Skin epidermis (tissue), 12 donors: ENCODE results near the gene PRKAR2B.
"Not testable (repeated sequence)": the region's sequence is repeated elsewhere in the genome, so short reads cannot be mapped to it uniquely, and the experiment has no call there.

Source experiments
- H3K27ac ChIP-seq, 21 experiments: fragments of 200-600 bp; sonication (generic) in 11 of 21; one replicate each; pipeline ENCODE4 v1.5.0; 2020; ENCODE audit warnings: mild to moderate bottlenecking in 3 of 21, inconsistent platforms in 2 of 21, moderate library complexity in 2 of 21
- H3K4me3 ChIP-seq, 7 experiments: fragments of 200-600 bp; sonication (generic) in 2 of 7; one replicate each; pipeline ENCODE4 v1.5.0; 2020; ENCODE audit warnings: inconsistent platforms in 2 of 7, mild to moderate bottlenecking in 2 of 7, moderate library complexity in 1 of 7

The PRKAR2B gene

GRCh38 chr7:107025449-107026103 is 18.9 kb upstream of the PRKAR2B start:
- Histone ChIP-seq H3K27ac (no peak overlapping the region), H3K4me3 (no peak overlapping the region)

GRCh38 chr7:107026166-107026565 is 18.3 kb upstream of the PRKAR2B start:
- no peak overlapping the region for H3K4me3 ChIP-seq
- H3K27ac ChIP-seq = no peak overlapping the region

- H3K27ac ChIP-seq = no peak overlapping the region
- no peak overlapping the region for H3K4me3 ChIP-seq
Measured at GRCh38 chr7:107027208-107027607, 17.3 kb upstream of the PRKAR2B start.

- no peak overlapping the region for H3K4me3 ChIP-seq
- no peak overlapping the region for H3K27ac ChIP-seq
Measured at GRCh38 chr7:107029061-107029763, 15.3 kb upstream of the PRKAR2B start.

- H3K27ac ChIP-seq = no peak overlapping the region
- H3K4me3 ChIP-seq = no peak overlapping the region
Measured at GRCh38 chr7:107029764-107030286, 14.7 kb upstream of the PRKAR2B start.

GRCh38 chr7:107032050-107032449 is 12.5 kb upstream of the PRKAR2B start:
- Histone ChIP-seq H3K27ac (no peak overlapping the region), H3K4me3 (no peak overlapping the region)

GRCh38 chr7:107032720-107033438 is 11.6 kb upstream of the PRKAR2B start:
- H3K27ac ChIP-seq = no peak overlapping the region
- no peak overlapping the region for H3K4me3 ChIP-seq

GRCh38 chr7:107034553-107034952 is 10.0 kb upstream of the PRKAR2B start:
- Histone ChIP-seq H3K4me3 (no peak overlapping the region), H3K27ac (no peak overlapping the region)

GRCh38 chr7:107035446-107035845 is 9.1 kb upstream of the PRKAR2B start:
- no peak overlapping the region for H3K27ac ChIP-seq
- H3K4me3 ChIP-seq = no peak overlapping the region

GRCh38 chr7:107036535-107036934 is 8.0 kb upstream of the PRKAR2B start:
- Histone ChIP-seq H3K4me3 (no peak overlapping the region), H3K27ac (no peak overlapping the region)

GRCh38 chr7:107037717-107038603 is 6.5 kb upstream of the PRKAR2B start:
- Histone ChIP-seq H3K27ac (no peak overlapping the region), H3K4me3 (no peak overlapping the region)

GRCh38 chr7:107039199-107039900 is 5.2 kb upstream of the PRKAR2B start:
- no peak overlapping the region for H3K4me3 ChIP-seq
- H3K27ac ChIP-seq = no peak overlapping the region

GRCh38 chr7:107041097-107041496 is 3.4 kb upstream of the PRKAR2B start:
- peak overlapping the region in 1 of 21 experiments; percentile 27 for H3K27ac ChIP-seq
- H3K4me3 ChIP-seq = no peak overlapping the region

- not testable (repeated sequence) for H3K4me3 ChIP-seq, H3K27ac ChIP-seq
Measured at GRCh38 chr7:107041764-107042163, 2.7 kb upstream of the PRKAR2B start.

- not testable (repeated sequence) for H3K4me3 ChIP-seq, H3K27ac ChIP-seq
Measured at GRCh38 chr7:107042326-107042910, 2.1 kb upstream of the PRKAR2B start.

GRCh38 chr7:107043491-107043890 is 1.0 kb upstream of the PRKAR2B start:
- Histone ChIP-seq H3K27ac (peak overlapping the region in 1 of 21 experiments; percentile 43), H3K4me3 (no peak overlapping the region)

- H3K27ac ChIP-seq = peak overlapping the region in 7 of 21 experiments; percentile 7 to 81 (median 55)
- H3K4me3 ChIP-seq = peak overlapping the region; percentile 28 to 65 (median 40)
Measured at GRCh38 chr7:107043921-107044346, 571 bp upstream of the PRKAR2B start.

GRCh38 chr7:107045195-107045960 is 873 bp downstream of the PRKAR2B start:
- Histone ChIP-seq H3K27ac (peak overlapping the region in 8 of 21 experiments; percentile 50 to 74 (median 65)), H3K4me3 (peak overlapping the region; percentile 44 to 65 (median 59))
